Lower leg skin (tissue), 3 donors: ENCODE results near the gene CD200R1.

ENCODE experiments used
- POLR2A ChIP-seq, 2 donors: fragments of 450-650 bp; IDR thresholded peaks; one replicate each; pipeline ENCODE4 v1.6.1; 2016 to 2017; ENCODE audit warnings: antibody characterized with exemption in 2 of 2, mild to moderate bottlenecking in 1 of 2, moderate library complexity in 1 of 2
- TF ChIP-seq, protein P1 (sequence below), 3 donors: fragments of 450-650 bp; IDR thresholded peaks; one replicate each; pipeline ENCODE4 v1.5.1; 2016; ENCODE audit warnings: antibody characterized with exemption in 3 of 3, mild to moderate bottlenecking in 3 of 3, moderate library complexity in 2 of 3

- TF ChIP-seq, protein P1, sequence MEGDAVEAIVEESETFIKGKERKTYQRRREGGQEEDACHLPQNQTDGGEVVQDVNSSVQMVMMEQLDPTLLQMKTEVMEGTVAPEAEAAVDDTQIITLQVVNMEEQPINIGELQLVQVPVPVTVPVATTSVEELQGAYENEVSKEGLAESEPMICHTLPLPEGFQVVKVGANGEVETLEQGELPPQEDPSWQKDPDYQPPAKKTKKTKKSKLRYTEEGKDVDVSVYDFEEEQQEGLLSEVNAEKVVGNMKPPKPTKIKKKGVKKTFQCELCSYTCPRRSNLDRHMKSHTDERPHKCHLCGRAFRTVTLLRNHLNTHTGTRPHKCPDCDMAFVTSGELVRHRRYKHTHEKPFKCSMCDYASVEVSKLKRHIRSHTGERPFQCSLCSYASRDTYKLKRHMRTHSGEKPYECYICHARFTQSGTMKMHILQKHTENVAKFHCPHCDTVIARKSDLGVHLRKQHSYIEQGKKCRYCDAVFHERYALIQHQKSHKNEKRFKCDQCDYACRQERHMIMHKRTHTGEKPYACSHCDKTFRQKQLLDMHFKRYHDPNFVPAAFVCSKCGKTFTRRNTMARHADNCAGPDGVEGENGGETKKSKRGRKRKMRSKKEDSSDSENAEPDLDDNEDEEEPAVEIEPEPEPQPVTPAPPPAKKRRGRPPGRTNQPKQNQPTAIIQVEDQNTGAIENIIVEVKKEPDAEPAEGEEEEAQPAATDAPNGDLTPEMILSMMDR (IDR thresholded peaks at IDR 0.05), result no peak
- TF ChIP-seq POLR2A (IDR thresholded peaks at IDR 0.05), result no peak
Measured at GRCh38 chr3:112966633-112967032, 8.3 kb downstream of the CD200R1 start.
